WERI-Rb-1 (cell line): ENCODE measurements around the gene TAS1R3.

Experiments
- DNase-seq: peaks from one replicate; pipeline ENCODE4 v3.0.0-alpha.2; 2020
- H3K27ac ChIP-seq: fragments of 250-450 bp; sonication (Bioruptor Pico); 2 replicates; pipeline ENCODE4 v1.5.1; 2020; ENCODE audit warnings: mild to moderate bottlenecking, moderate library complexity
- H3K27me3 ChIP-seq: fragments of 250-450 bp; sonication (Bioruptor Pico); 2 replicates; pipeline ENCODE4 v1.5.1; 2021; ENCODE audit warnings: mild to moderate bottlenecking, low read depth, moderate library complexity; ENCODE audit not compliant: insufficient read depth, severe bottlenecking
- H3K36me3 ChIP-seq: fragments of 250-450 bp; sonication (Bioruptor Pico); 2 replicates; pipeline ENCODE4 v1.5.1; 2020; ENCODE audit warnings: mild to moderate bottlenecking, moderate library complexity
- H3K4me3 ChIP-seq: 2 replicates; pipeline ENCODE4 v1.5.1; 2011; ENCODE audit warnings: low read depth, mild to moderate bottlenecking, control low read depth, low read length
- H3K9me3 ChIP-seq: fragments of 250-450 bp; sonication (Bioruptor Pico); 2 replicates; pipeline ENCODE4 v1.5.1; 2021; ENCODE audit warnings: mild to moderate bottlenecking, moderate library complexity; ENCODE audit not compliant: severe bottlenecking
- TF ChIP-seq, protein P1 (sequence below): IDR thresholded peaks from 2 replicates; pipeline ENCODE4 v1.5.1; 2011; ENCODE audit warnings: low read depth, mild to moderate bottlenecking, control low read depth, inconsistent platforms, low read length

The TAS1R3 gene

DNA sequence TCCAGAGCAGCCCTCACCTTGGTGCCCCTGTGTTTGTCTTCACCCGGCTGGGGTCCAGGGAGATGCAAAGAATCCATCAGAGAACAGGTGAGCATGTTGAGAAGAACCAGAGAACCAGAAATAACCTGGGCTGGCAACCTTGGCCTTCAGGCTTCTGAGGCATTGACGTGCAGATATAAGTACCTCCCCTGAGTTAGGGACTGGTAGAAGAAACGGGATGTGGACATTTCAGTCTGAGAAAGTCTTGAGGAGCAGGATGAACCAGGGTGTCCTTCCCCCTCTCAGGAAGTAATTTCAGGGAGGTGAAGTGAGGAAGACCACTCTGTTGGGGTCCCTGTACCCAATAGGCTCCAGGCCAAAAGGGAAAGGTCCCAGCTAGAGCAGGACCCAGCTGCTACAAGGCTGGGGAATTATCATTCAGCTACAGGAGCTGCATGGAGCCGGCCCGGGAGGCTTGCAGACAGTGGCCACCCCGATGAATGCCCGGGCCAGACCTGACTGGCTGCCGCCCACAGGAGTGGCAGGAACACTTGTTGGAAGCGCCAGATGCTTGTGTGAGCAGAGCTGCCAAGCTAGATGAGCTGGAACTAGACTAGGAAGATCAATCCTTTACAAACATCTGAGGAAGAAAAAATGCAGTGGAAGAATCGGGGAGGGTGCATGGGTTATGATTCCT lies 45.6 kb downstream of the TAS1R3 start:
- Histone ChIP-seq H3K27me3 (no peaks in the 10 kb centered on the region), H3K4me3 (no peak overlapping the region), H3K27ac (no peak overlapping the region), H3K9me3 (no peaks in the 10 kb centered on the region), H3K36me3 (peaks cover 34% of the 10 kb centered on the region)
- DNase-seq = no peak
- TF ChIP-seq, protein P1, sequence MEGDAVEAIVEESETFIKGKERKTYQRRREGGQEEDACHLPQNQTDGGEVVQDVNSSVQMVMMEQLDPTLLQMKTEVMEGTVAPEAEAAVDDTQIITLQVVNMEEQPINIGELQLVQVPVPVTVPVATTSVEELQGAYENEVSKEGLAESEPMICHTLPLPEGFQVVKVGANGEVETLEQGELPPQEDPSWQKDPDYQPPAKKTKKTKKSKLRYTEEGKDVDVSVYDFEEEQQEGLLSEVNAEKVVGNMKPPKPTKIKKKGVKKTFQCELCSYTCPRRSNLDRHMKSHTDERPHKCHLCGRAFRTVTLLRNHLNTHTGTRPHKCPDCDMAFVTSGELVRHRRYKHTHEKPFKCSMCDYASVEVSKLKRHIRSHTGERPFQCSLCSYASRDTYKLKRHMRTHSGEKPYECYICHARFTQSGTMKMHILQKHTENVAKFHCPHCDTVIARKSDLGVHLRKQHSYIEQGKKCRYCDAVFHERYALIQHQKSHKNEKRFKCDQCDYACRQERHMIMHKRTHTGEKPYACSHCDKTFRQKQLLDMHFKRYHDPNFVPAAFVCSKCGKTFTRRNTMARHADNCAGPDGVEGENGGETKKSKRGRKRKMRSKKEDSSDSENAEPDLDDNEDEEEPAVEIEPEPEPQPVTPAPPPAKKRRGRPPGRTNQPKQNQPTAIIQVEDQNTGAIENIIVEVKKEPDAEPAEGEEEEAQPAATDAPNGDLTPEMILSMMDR = no peak

DNA sequence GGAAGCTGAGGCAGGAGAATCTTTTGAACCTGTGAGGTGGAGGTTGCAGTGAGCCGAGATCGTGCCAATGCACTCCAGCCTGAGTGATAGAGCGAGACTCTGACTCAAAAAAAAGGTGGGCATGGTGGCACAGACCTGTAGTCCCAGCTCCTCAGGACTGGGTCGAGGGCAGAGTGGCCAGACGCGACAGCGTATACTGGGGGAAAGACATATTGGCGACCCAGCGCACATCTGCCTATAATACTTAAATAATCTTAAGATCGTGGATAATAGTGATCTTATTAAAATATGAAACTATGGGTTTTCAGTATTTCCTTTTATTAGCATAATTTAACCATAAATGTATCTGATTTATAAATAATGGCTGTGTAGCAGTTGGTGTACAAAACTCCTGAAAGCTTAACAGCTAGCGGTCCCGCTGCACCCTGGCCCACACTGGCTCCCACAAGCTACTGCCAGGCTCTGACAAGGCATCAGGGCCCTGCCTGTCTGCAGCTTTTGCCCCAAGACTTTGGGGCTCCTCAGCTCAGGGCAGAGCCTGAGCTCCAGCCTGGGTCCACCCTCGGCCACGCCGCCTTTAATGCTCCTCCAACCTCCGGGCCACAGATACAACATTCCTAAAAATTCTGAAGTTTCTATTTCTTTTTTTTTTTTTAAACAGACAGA lies 46.6 kb downstream of the TAS1R3 start:
- Histone ChIP-seq H3K36me3 (peaks cover 28% of the 10 kb centered on the region), H3K9me3 (no peaks in the 10 kb centered on the region), H3K27ac (no peak overlapping the region), H3K4me3 (no peak overlapping the region), H3K27me3 (no peaks in the 10 kb centered on the region)
- TF ChIP-seq, protein P1 = no peak
- DNase-seq = no peak

DNA sequence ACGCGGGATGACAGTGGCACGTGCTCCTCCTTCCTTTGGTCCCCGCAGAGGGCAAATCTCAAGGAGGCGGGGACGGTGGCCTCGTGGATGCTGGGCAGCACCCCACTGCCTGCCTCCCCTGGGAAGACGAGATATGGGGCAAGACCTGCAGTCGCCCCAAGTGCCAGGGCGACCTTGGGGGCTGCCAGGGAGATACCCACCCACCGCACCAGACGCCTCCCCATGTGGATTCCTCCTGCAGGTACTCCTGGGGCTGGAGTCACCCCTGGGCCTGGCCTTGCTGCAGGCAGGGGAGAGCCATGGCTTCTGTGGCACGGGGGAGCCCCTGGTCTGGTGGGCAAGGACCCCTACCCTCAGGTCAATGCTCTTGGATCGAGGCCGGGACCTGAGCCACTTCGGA lies 49.8 kb downstream of the TAS1R3 start:
- no peaks in the 10 kb centered on the region for H3K27me3 ChIP-seq
- DNase-seq = no peak
- no peak overlapping the region for H3K4me3 ChIP-seq
- H3K9me3 ChIP-seq = no peaks in the 10 kb centered on the region
- H3K27ac ChIP-seq = no peak overlapping the region
- peaks cover 22% of the 10 kb centered on the region for H3K36me3 ChIP-seq
- TF ChIP-seq, protein P1 = no peak

DNA sequence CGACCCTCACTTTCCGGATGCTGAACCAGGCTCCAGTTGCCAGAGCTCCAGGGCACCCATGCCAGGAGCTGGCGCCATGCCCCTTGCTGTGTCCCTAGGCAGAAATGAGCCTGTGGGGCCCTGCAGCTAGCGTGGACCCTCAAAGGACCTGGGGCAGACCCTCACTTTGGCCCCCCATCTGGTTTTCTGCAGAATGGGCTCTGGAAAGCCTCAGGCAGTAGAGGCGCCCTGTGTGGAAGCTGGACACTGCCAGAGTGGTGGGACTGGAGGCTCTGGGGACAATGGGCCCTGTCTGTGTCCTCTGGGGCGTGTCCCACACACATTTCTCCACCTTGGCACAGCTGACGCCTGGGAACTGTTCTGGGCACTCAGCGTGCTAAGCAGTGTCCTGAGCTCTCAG lies 50.2 kb downstream of the TAS1R3 start:
- TF ChIP-seq, protein P1 = no peak
- Histone ChIP-seq H3K27ac (no peak overlapping the region), H3K27me3 (no peaks in the 10 kb centered on the region), H3K9me3 (no peaks in the 10 kb centered on the region), H3K4me3 (no peak overlapping the region), H3K36me3 (peaks cover 22% of the 10 kb centered on the region)
- DNase-seq = no peak
